ENCODE measurements around the gene CDK5RAP3. TPM values are rescaled to one million over a fixed set of nuclear protein-coding genes. Genes with fewer than 3 reads are reported as not detected.
"Not testable (repeated sequence)": the region's sequence is repeated elsewhere in the genome, so short reads cannot be mapped to it uniquely, and the experiment has no call there.

The CDK5RAP3 gene
- total RNA-seq, 1 experiment from 2014 or later, result 102 TPM

GRCh38 chr17:47964856-47965255, 6.1 kb upstream of the CDK5RAP3 start:
- DNase-seq (ENCODE audit: low read depth), result no peak
- in situ Hi-C loops (cut with HindIII; ENCODE audit: low pct_unique_long_range_greater_than_20kb, low sequenced_read_pairs), result no loop called here

GRCh38 chr17:47966079-47966519, 4.8 kb upstream of the CDK5RAP3 start:
- DNase-seq (ENCODE audit: low read depth), result no peak
- in situ Hi-C loops (cut with HindIII; ENCODE audit: low pct_unique_long_range_greater_than_20kb, low sequenced_read_pairs), result no loop called here

DNA sequence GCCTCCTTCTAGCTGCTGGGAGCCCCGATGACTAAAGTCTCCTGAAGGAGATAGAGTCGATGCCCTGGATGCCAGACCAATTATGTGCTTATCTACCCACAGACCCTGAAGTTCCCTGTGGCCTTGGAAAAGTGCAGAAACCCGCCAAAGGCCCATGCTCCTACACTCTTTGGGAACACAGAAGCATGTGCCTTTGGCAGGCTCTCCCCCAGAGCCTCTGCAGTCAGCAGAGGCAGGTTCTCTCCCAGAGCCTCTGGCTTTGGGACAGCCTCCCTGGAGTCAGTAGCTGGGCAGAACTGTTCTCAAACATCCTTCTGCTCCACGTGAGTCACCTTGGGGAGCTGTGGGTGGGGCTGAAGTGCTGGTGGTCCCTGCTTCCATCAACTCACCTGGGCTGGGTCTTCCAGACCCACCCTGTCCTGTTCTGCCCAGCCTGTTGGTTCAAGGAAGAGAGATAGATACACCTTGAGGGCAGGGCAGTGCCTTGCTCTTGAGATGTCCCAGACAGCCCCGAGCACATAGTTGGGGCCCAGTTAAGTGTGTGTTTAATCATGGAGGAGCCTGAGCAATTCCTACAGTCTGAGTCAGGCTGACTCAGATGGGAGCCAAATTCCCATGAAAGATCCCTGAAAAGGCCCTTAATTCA, 3.2 kb upstream of the CDK5RAP3 start:
- no peak for DNase-seq (ENCODE audit: low read depth)
- in situ Hi-C loops (cut with HindIII; ENCODE audit: low pct_unique_long_range_greater_than_20kb, low sequenced_read_pairs), result no loop called here

- in situ Hi-C loops (cut with HindIII; ENCODE audit: low pct_unique_long_range_greater_than_20kb, low sequenced_read_pairs), result no loop called here
- DNase-seq (ENCODE audit: low read depth), result no peak
Observed at GRCh38 chr17:47968836-47969235, 2.1 kb upstream of the CDK5RAP3 start.

DNA sequence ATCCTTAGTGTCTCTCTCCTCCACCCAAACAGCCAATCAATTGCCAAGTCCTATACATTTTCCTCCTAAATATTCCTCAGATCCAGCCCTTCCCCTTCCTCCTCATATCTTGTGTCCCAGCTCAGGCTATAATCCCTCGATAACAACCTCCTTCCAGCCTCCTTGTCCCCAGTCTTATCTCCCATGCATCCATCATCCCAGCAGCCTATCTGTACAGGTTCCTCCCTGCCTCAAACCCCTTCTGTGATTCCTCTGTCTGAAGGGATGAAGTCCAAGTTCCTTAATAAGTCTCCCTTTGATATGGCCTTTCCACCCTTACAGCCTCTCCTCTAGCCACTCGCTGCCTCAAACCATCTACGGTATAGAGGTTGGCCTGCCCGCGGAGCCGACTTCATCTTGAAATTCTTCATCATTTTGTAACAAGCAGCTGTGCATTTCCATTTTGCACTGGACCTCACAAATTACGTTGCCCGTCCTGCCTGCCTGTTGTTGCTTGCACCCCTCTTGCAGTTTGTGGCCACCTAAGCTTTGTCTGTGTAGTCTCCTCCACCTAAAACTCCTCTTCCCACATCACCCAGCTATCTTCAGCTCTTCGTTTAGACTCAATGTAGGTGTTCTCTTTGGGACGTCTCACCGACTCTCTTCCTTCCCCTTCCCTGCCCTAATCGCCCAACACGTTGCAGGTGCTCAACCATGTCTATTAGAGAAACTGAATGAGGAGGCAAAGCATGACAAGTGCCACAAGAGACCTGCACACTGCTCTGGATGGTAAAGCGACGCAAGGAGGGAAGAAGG, 786 bp upstream of the CDK5RAP3 start:
- in situ Hi-C loops (cut with HindIII; ENCODE audit: low pct_unique_long_range_greater_than_20kb, low sequenced_read_pairs), result no loop called here
- DNase-seq (ENCODE audit: low read depth), result no peak

- no peak for DNase-seq (ENCODE audit: low read depth)
- in situ Hi-C loops (cut with HindIII; ENCODE audit: low pct_unique_long_range_greater_than_20kb, low sequenced_read_pairs), result no loop called here
Observed at GRCh38 chr17:47973541-47973940, 2.6 kb downstream of the CDK5RAP3 start.

DNA sequence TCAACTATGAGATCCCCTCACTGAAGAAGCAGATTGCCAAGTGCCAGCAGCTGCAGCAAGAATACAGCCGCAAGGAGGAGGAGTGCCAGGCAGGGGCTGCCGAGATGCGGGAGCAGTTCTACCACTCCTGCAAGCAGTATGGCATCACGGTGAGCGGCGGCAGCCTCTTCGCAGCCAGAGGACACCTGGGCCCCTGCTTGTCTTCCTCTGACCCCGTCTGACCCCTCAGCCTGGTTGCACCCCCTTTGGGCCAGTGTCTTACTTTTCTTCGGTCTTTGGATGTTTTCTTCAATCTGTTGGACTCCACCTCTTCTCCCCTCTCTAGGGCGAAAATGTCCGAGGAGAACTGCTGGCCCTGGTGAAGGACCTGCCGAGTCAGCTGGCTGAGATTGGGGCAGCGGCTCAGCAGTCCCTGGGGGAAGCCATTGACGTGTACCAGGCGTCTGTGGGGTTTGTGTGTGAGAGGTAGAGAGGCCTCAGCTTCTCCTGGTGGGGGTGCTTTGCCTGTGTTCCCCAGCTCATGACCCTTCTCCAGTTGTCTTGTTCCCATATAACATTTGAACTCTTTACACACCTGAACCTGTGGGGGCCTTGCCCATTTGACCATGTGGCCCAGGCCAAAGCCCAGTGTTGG, 4.4 kb downstream of the CDK5RAP3 start:
- DNase-seq (ENCODE audit: low read depth), result no peak
- in situ Hi-C loops (cut with HindIII; ENCODE audit: low pct_unique_long_range_greater_than_20kb, low sequenced_read_pairs), result no loop called here

- in situ Hi-C loops (cut with HindIII; ENCODE audit: low pct_unique_long_range_greater_than_20kb, low sequenced_read_pairs), result no loop called here
- no peak for DNase-seq (ENCODE audit: low read depth)
Observed at GRCh38 chr17:47975823-47976205, 4.9 kb downstream of the CDK5RAP3 start.

GRCh38 chr17:47978324-47978723, 7.4 kb downstream of the CDK5RAP3 start:
- in situ Hi-C loops (cut with HindIII; ENCODE audit: low pct_unique_long_range_greater_than_20kb, low sequenced_read_pairs), result no loop called here
- DNase-seq (ENCODE audit: low read depth), result peak; percentile 31

GRCh38 chr17:47980541-47980940, 9.6 kb downstream of the CDK5RAP3 start:
- in situ Hi-C loops (cut with HindIII; ENCODE audit: low pct_unique_long_range_greater_than_20kb, low sequenced_read_pairs), result no loop called here
- no peak for DNase-seq (ENCODE audit: low read depth)

DNA sequence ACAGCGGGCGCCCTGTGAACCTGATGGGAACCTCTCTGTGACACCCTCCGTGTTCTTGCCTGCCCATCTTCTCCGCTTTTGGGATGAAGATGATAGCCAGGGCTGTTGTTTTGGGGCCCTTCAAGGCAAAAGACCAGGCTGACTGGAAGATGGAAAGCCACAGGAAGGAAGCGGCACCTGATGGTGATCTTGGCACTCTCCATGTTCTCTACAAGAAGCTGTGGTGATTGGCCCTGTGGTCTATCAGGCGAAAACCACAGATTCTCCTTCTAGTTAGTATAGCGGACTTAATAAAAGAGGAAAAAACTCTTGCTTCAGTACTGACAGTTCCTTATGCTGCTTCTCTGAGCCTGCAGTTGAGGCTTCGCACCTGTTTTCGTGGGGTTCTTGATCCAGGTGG, 10.5 kb downstream of the CDK5RAP3 start:
- DNase-seq (ENCODE audit: low read depth), result no peak
- in situ Hi-C loops (cut with HindIII; ENCODE audit: low pct_unique_long_range_greater_than_20kb, low sequenced_read_pairs), result no loop called here

- in situ Hi-C loops (cut with HindIII; ENCODE audit: low pct_unique_long_range_greater_than_20kb, low sequenced_read_pairs), result no loop called here
- DNase-seq (ENCODE audit: low read depth), result no peak
Observed at GRCh38 chr17:47982091-47982617, 11.2 kb downstream of the CDK5RAP3 start.

- no peak for DNase-seq (ENCODE audit: low read depth)
- in situ Hi-C loops (cut with HindIII; ENCODE audit: low pct_unique_long_range_greater_than_20kb, low sequenced_read_pairs), result no loop called here
Observed at GRCh38 chr17:47982645-47983390, 11.9 kb downstream of the CDK5RAP3 start.

- no peak for DNase-seq (ENCODE audit: low read depth)
- in situ Hi-C loops (cut with HindIII; ENCODE audit: low pct_unique_long_range_greater_than_20kb, low sequenced_read_pairs), result no loop called here
Observed at GRCh38 chr17:47983492-47984223, 12.7 kb downstream of the CDK5RAP3 start.

DNA sequence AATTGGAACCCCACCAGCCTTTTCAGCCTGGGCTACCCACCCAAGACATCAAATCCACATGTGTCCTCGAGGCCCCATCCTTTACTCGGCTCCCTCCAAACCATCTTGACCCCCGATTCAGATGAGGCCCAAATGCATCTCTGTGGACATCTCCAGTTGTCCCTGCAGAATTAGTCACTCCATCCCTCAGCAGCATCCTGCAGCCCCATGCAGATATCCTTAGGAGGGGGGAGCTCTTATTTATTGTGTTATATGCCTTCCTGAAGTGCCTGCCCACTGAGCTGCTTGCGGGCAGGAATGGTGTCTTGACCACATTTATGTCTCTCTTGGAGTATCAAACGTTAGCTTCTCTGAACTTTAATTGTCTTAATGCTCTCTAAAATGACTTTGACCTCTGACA, 15.6 kb downstream of the CDK5RAP3 start:
- DNase-seq (ENCODE audit: low read depth), result no peak
- in situ Hi-C loops (cut with HindIII; ENCODE audit: low pct_unique_long_range_greater_than_20kb, low sequenced_read_pairs), result no loop called here

DNA sequence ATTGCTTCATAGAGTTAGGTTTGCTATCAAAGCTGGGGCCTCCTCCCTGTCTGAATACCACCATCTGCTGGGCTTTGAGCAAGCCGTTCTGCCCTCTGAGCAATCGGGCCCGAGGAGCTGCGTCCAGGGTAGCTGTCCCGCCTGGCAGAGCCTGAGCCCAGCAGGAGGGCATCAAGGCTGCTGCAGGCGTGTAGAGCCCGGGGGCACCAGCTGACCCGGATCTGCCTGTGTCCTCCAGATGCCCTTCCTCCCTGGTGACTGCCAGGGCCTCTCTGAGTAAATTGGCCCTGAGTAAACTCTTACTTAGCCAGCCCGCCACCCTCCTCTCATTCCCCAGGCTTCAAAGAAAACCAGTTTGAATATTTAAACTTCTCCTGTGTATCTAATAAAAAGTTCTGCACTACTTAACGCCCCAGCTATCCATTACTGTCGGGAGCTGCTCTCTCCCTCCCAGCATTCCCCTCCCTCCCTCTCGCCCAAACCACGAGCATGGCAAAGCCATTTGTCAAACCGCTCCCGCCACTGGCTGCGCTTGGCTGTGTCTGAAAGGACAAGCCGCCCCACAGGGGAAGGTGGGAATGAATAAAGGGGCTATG, 16.4 kb downstream of the CDK5RAP3 start:
- in situ Hi-C loops (cut with HindIII; ENCODE audit: low pct_unique_long_range_greater_than_20kb, low sequenced_read_pairs), result no loop called here
- DNase-seq (ENCODE audit: low read depth), result peak; percentile 30

DNA sequence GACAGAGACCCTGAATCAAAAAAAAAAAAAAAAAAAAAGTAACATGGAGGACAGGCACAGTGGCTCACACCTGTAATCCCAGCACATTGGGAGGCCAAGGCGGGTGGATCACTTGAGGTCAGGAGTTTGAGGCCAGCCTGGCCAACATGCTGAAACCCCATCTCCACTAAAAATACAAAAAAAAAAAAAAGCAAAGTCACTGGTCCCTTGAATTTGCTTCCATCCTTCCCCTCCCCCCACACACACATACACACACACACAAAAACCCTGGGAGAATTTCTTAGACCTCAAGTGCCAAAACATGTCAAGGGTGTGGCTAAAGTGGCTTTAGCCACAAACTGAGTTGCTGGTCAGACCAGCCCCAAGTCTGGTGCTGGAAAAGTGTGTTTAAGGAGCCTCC, 17.5 kb downstream of the CDK5RAP3 start:
- DNase-seq (ENCODE audit: low read depth); in situ Hi-C loops (cut with HindIII; ENCODE audit: low pct_unique_long_range_greater_than_20kb, low sequenced_read_pairs): not testable (repeated sequence)

- in situ Hi-C loops (cut with HindIII; ENCODE audit: low pct_unique_long_range_greater_than_20kb, low sequenced_read_pairs), result no loop called here
- no peak for DNase-seq (ENCODE audit: low read depth)
Observed at GRCh38 chr17:47989159-47989558, 18.2 kb downstream of the CDK5RAP3 start.

Measured in Caki2 (cell line).